Mucosa of descending colon (tissue), 3 donors: Measurements from ENCODE around the gene DDX11. TPM values are rescaled to one million over a fixed set of nuclear protein-coding genes. Genes with fewer than 3 reads are reported as not detected.
A peak's percentile ranks its signal among the peaks of the same experiment; 100 is the strongest.
"Not testable (repeated sequence)": the region's sequence is repeated elsewhere in the genome, so short reads cannot be mapped to it uniquely, and the experiment has no call there.

Experiments
- ATAC-seq: fragments of 200-7000 bp; cut with Tn5 transposase; one replicate; pipeline ENCODE4 v1.9.1; 2020; ENCODE audit warnings: mild to moderate bottlenecking, moderate library complexity
- DNase-seq, 3 donors: peaks; one replicate each; pipeline ENCODE4 v3.0.0-alpha.2; 2020
- H3K36me3 ChIP-seq: fragments of 200-600 bp; one replicate; pipeline ENCODE4 v1.8.0; 2021; ENCODE audit warnings: low read depth, mild to moderate bottlenecking
- H3K4me1 ChIP-seq: fragments of 200-600 bp; one replicate; pipeline ENCODE4 v1.8.0; 2021; ENCODE audit warnings: low read depth, mild to moderate bottlenecking
- H3K4me3 ChIP-seq: fragments of 200-600 bp; one replicate; pipeline ENCODE4 v1.8.0; 2021; ENCODE audit warnings: mild to moderate bottlenecking
- H3K9me3 ChIP-seq: fragments of 200-600 bp; one replicate; pipeline ENCODE4 v1.8.0; 2021; ENCODE audit warnings: mild to moderate bottlenecking
- intact Hi-C, 2 donors: fragments of 100-400 bp; cut with DNase I in 1 of 2; cut with micrococcal nuclease in 1 of 2; formaldehyde crosslinking; loops; one replicate each; pipeline versions ENCODE4 v1.11.0 to v1.11.1; 2022; cut with DNase I, micrococcal nuclease
- total RNA-seq, 3 donors: library from RNA; stranded (reverse); fragmentation: NEBNext Ultra II Directional in 2 of 3; extraction: Animal tissue kit (Norgen Biotek cat#: 25700) in 2 of 3; gene quantifications; one replicate each; pipeline versions ENCODE4 v1.2.1 to v1.2.4, GENCODE V29; 2021 to 2023
- TF ChIP-seq, protein P1 (sequence below): fragments of 200-600 bp; IDR thresholded peaks from one replicate; pipeline ENCODE4 v1.8.0; 2022; ENCODE audit warnings: antibody characterized with exemption, mild to moderate bottlenecking
- donor health status: DM: no; HTN: no; CAD: no; lungs with moderate emphysema.
- donor health status: DM: no; HTN: no; CAD: no.
- donor health status: DM: no; HTN: yes; CAD: no.

The DDX11 gene
- total RNA-seq, 3 donors from 2014 or later: 36.3 to 49.7 (median 37.1) TPM

DNA sequence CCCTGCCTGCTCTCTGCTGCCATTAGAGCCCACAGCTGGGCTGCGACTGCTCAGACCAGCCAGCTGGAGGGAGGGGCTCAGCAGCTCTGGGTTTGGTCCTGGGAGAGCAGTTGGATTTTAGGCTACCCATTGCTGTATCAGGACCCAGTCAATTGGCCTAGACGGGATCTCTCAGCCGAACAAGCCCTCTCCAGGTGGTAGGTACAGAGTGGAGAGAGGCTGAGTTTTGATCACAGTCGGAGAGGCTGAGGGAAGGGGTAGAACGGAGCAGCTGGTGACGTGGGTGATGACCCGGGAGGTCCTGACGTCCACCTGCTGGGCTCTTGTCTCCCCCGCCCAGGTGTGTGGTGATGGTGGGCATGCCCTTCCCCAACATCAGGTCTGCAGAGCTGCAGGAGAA lies 28.9 kb downstream of the DDX11 start:
- H3K4me1 ChIP-seq, H3K36me3 ChIP-seq, ATAC-seq, H3K9me3 ChIP-seq, intact Hi-C loops, H3K4me3 ChIP-seq, DNase-seq: not testable (repeated sequence)

DNA sequence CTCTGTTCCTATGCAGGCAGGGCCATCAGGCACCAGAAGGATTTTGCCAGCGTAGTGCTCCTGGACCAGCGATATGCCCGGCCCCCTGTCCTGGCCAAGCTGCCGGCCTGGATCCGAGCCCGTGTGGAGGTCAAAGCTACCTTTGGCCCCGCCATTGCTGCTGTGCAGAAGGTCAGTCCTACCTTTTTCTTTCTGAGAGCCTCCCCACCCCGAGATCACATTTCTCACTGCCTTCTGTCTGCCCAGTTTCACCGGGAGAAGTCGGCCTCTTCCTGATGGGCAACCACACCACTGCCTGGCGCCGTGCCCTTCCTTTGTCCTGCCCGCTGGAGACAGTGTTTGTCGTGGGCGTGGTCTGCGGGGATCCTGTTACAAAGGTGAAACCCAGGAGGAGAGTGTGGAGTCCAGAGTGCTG lies 29.9 kb downstream of the DDX11 start:
- intact Hi-C loops, H3K4me3 ChIP-seq, H3K4me1 ChIP-seq, H3K9me3 ChIP-seq, H3K36me3 ChIP-seq: not testable (repeated sequence)
- DNase-seq (peak; percentile 93 to 96 (median 95)), ATAC-seq (peak; percentile 95)

DNA sequence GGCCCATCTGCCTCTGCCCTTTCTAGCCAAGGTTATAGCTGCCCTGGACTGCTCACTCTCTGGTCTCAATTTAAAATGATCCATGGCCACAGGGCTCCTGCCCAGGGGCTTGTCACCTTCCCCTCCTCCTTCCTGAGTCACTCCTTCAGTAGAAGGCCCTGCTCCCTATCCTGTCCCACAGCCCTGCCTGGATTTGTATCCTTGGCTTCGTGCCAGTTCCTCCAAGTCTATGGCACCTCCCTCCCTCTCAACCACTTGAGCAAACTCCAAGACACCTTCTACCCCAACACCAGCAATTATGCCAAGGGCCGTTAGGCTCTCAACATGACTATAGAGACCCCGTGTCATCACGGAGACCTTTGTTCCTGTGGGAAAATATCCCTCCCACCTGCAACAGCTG lies 30.6 kb downstream of the DDX11 start:
- ATAC-seq: peak; percentile 71
- H3K4me3 ChIP-seq, H3K9me3 ChIP-seq, H3K36me3 ChIP-seq, intact Hi-C loops, H3K4me1 ChIP-seq: not testable (repeated sequence)
- DNase-seq: peak in 1 of 3 donors; percentile 17

DNA sequence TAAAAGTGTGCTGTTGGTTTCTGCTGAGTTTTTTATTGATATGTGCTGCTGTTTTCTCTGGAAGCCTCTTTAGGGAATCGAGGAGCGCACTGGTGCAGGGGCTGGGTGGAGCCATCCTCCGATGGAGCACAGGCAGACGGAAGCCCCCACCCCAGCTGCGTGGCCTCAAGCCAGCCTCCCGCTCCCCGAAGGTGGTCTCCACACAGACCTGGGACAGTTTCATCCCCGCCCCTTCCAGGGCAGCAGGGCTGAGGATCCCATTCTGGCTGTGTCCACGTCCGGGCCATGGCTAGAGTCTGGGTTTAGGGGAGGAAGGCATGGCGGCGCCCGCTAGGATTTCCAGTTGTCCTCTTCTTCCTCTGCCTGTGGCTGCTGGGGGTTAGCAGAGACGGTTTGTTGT lies 31.1 kb downstream of the DDX11 start:
- intact Hi-C loops, H3K9me3 ChIP-seq, H3K36me3 ChIP-seq, H3K4me3 ChIP-seq, ATAC-seq, DNase-seq, H3K4me1 ChIP-seq: not testable (repeated sequence)

DNA sequence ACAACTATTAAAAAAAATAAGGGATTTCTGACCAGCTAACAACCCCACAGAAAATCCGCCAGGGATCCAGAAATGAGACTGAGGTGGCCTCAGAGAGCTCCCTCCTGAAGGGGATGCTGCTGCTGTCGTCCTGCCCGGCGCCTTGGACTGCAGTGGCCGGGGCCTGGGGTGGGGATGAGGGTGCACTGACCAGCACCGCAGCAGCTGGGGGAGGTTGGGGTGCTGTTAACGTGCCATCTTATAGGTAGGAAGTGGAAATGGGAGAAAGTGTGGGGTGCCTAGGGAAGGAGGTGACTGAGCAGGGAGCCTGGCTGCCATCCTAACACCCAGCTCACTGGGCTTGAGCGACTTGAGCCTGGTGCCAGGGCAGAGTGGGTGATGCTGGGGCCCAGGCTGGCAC lies 32.0 kb downstream of the DDX11 start:
- Histone ChIP-seq H3K36me3 (no peaks in the 10 kb centered on the region), H3K4me1 (no peaks in the 10 kb centered on the region), H3K4me3 (no peak overlapping the region), H3K9me3 (no peaks in the 10 kb centered on the region)
- DNase-seq (no peak), ATAC-seq (no peak)
- intact Hi-C loops: no loop called here
- TF ChIP-seq, protein P1, sequence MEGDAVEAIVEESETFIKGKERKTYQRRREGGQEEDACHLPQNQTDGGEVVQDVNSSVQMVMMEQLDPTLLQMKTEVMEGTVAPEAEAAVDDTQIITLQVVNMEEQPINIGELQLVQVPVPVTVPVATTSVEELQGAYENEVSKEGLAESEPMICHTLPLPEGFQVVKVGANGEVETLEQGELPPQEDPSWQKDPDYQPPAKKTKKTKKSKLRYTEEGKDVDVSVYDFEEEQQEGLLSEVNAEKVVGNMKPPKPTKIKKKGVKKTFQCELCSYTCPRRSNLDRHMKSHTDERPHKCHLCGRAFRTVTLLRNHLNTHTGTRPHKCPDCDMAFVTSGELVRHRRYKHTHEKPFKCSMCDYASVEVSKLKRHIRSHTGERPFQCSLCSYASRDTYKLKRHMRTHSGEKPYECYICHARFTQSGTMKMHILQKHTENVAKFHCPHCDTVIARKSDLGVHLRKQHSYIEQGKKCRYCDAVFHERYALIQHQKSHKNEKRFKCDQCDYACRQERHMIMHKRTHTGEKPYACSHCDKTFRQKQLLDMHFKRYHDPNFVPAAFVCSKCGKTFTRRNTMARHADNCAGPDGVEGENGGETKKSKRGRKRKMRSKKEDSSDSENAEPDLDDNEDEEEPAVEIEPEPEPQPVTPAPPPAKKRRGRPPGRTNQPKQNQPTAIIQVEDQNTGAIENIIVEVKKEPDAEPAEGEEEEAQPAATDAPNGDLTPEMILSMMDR: no peak

DNA sequence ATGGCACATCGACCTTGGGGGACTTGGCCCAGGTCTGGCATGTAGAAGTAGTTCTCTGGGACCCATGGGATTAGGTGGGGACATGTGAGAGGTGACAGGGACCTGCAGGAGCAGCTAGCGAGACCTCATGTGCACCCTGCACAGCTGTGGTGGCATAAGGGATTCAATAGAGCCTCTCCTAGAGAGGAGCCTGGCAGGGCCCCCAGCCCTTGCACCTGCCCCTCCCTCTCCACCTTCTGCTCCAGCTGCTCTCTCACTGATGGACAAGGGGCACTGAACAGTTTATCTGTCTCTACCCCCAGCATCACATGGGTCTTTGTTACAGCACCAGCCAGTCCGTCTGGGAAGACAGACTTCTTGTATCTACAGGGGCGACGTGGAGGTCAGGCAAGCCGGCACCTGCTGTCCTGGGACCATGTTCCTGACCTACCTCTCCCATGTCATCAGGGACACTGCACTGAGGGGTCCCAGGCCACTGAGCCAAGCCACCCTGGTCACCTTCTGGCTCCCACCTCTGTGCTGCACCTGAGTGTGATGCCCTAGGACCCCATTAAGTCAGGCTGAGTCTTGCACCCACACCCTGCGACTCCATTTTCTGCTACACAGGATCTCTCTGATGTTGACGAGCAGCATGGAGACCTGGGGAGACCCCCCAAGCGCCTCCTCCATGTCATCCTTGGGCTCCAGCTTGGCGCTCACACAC lies 32.6 kb downstream of the DDX11 start:
- no peaks in the 10 kb centered on the region for H3K4me1 ChIP-seq
- ATAC-seq: no peak
- no peaks in the 10 kb centered on the region for H3K36me3 ChIP-seq
- H3K9me3 ChIP-seq: no peaks in the 10 kb centered on the region
- H3K4me3 ChIP-seq: no peak overlapping the region
- TF ChIP-seq, protein P1: no peak
- intact Hi-C loops: no loop called here
- no peak for DNase-seq

DNA sequence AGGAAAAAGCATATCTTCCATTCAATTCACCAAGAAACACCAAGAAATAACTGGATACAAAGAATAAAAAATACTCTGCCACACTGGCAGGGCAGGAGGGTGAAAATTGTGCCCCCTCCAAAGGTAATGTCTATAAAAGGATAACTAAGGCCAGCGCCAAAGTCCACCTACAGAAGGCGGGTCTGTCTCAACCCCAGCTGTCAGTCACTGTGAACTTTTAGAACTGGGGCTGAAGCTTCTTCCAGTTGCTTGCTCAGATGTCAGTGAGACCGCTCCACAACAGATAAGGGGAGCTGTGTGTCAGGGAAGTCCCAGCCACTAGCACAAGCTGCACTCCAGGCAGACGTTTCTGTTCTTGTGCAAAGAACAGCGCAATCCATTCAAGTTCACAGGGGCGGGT lies 36.1 kb downstream of the DDX11 start:
- intact Hi-C loops, H3K9me3 ChIP-seq, H3K4me1 ChIP-seq, H3K4me3 ChIP-seq, H3K36me3 ChIP-seq, DNase-seq: not testable (repeated sequence)
- ATAC-seq: peak; percentile 18

DNA sequence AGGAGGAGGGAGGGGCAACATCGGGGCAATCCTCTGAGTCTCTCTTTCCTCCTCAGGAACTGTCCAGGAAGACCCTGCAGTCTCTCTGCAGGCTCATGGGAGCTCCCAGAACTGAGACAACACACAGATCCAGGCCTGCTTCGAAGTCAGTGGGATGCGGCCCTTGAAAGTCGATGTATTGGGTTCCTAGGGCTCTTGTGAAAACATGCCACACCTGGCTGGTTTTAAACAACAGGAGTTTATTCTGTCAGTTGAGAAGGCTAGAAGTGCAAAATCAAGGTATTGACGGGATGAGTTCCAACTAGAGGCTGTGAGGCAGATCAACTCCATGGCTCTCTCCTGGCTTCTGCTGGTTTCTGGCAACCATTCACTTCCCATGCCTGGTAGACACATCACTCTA lies 36.6 kb downstream of the DDX11 start:
- DNase-seq, intact Hi-C loops, H3K9me3 ChIP-seq, H3K36me3 ChIP-seq, ATAC-seq, H3K4me3 ChIP-seq, H3K4me1 ChIP-seq: not testable (repeated sequence)

DNA sequence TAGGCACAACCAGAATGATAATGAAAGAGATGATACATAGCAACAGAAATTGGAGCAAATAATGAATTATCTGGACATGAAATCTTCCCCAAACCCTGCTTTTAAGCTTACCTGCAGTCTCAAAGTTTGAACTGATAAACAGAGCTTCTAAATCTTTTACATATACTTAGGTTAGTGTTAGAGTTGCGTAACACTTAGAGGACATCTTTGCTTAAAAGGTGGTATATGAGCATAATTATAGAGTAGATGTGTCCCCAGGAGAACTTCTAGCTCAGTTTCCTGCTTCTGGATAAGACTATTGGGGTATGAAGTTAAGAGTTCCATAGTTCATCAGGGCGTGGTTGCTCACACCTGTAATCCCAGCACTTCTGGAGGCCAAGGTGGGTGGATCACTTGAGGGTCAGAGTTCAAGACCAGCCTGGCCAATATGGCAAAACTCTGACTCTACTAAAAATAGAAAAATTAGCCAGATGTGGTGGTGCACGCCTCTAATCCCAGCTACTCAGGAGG lies 41.5 kb downstream of the DDX11 start:
- DNase-seq, intact Hi-C loops, ATAC-seq, H3K4me1 ChIP-seq, H3K36me3 ChIP-seq, H3K4me3 ChIP-seq, H3K9me3 ChIP-seq: not testable (repeated sequence)
